Smooth muscle cell (in vitro differentiated cells): Measurements from ENCODE around the gene VWA5B1. TPM values are rescaled to one million over a fixed set of nuclear protein-coding genes. Genes with fewer than 3 reads are reported as not detected.
"Not testable (repeated sequence)": the region's sequence is repeated elsewhere in the genome, so short reads cannot be mapped to it uniquely, and the experiment has no call there.

Experiments used
- DNase-seq: peaks from one replicate; lab custom pipeline; 2025; ENCODE audit not compliant: unreplicated experiment; lab: John Stamatoyannopoulos, UW
- H2AFZ ChIP-seq: fragments of 200-600 bp; sonication (generic); 2 replicates; pipeline ENCODE4 v1.6.0; 2016; ENCODE audit warnings: antibody characterized with exemption, low read depth, mild to moderate bottlenecking
- H3F3A ChIP-seq: fragments of 200-600 bp; sonication (generic); 2 replicates; pipeline ENCODE4 v1.6.0; 2017; ENCODE audit warnings: antibody characterized with exemption, low read depth
- H3K27ac ChIP-seq: fragments of 200-600 bp; sonication (generic); 2 replicates; pipeline ENCODE4 v1.5.1; 2016; ENCODE audit warnings: low read depth, mild to moderate bottlenecking
- H3K27me3 ChIP-seq: fragments of 200-600 bp; sonication (generic); 2 replicates; pipeline ENCODE4 v1.6.1; 2016; ENCODE audit warnings: low read depth, mild to moderate bottlenecking
- H3K36me3 ChIP-seq: fragments of 200-600 bp; sonication (generic); 2 replicates; pipeline ENCODE4 v1.5.1; 2016; ENCODE audit warnings: low read depth
- H3K4me1 ChIP-seq: fragments of 200-600 bp; sonication (generic); 2 replicates; pipeline ENCODE4 v1.5.1; 2016; ENCODE audit warnings: low read depth
- H3K4me2 ChIP-seq: fragments of 200-600 bp; sonication (generic); 2 replicates; pipeline ENCODE4 v1.6.0; 2016; ENCODE audit warnings: mild to moderate bottlenecking
- H3K4me3 ChIP-seq: fragments of 200-600 bp; sonication (generic); 2 replicates; pipeline ENCODE4 v1.5.1; 2016; ENCODE audit warnings: mild to moderate bottlenecking
- H3K79me2 ChIP-seq: fragments of 200-600 bp; sonication (generic); 2 replicates; pipeline ENCODE4 v1.6.0; 2016; ENCODE audit warnings: low read depth, mild to moderate bottlenecking
- H3K9ac ChIP-seq: fragments of 200-600 bp; sonication (generic); 2 replicates; pipeline ENCODE4 v1.6.0; 2016; ENCODE audit warnings: low read depth
- H3K9me3 ChIP-seq: fragments of 200-600 bp; sonication (generic); replicated peaks from 2 replicates; pipeline ENCODE4 v1.5.1; 2016; ENCODE audit warnings: low read depth
- H4K20me1 ChIP-seq: fragments of 200-600 bp; sonication (generic); 2 replicates; pipeline ENCODE4 v1.6.0; 2016; ENCODE audit warnings: low read depth
- CTCF ChIP-seq: fragments of 200-600 bp; sonication (generic); IDR thresholded peaks from 2 replicates; pipeline ENCODE4 v1.5.1; 2017; ENCODE audit warnings: borderline replicate concordance, mild to moderate bottlenecking, antibody characterized with exemption; ENCODE audit not compliant: insufficient read depth, poor library complexity, severe bottlenecking
- WGBS: methylation state at CpG from one replicate; pipeline ENCODE4 v1.1.7; 2016; ENCODE audit warnings: low lambda C conversion rate; 5-methylcytosine and 5-hydroxymethylcytosine counted together
- polyA plus RNA-seq: library from polyadenylated mRNA; unstranded; fragments of >200 nt; fragmentation: Nextera tagmentation; extraction: Ambion mirVana; gene quantifications from 2 replicates; pipeline ENCODE4 v1.2.1, GENCODE V29; 2016
- total RNA-seq: library from RNA; depleted of rRNA; stranded (reverse); fragments of >200 nt; gene quantifications from 2 replicates; pipeline ENCODE4 v1.2.3, GENCODE V29; 2014

VWA5B1 gene
- total and polyA plus RNA-seq, 2 experiments from 2014 or later: not detected

GRCh38 chr1:20284625-20285024 lies 6.0 kb upstream of the VWA5B1 start:
- WGBS: 99% methylated on average over 3 of the region's 3 CpGs
- no peaks in the 10 kb centered on the region for H4K20me1 ChIP-seq
- no peak overlapping the region for H3K4me3 ChIP-seq
- H3K9ac ChIP-seq: no peak overlapping the region
- H3K9me3 ChIP-seq: no peaks in the 10 kb centered on the region
- DNase-seq: no peak
- H3K4me1 ChIP-seq: no peaks in the 10 kb centered on the region
- no peaks in the 10 kb centered on the region for H3K36me3 ChIP-seq
- H3K4me2 ChIP-seq: no peak overlapping the region
- H3K27me3 ChIP-seq: peaks cover under 1% of the 10 kb centered on the region
- H3K27ac ChIP-seq: no peak overlapping the region
- no peaks in the 10 kb centered on the region for H3F3A ChIP-seq
- no peak overlapping the region for H2AFZ ChIP-seq
- no peak for TF ChIP-seq CTCF
- no peaks in the 10 kb centered on the region for H3K79me2 ChIP-seq

DNA sequence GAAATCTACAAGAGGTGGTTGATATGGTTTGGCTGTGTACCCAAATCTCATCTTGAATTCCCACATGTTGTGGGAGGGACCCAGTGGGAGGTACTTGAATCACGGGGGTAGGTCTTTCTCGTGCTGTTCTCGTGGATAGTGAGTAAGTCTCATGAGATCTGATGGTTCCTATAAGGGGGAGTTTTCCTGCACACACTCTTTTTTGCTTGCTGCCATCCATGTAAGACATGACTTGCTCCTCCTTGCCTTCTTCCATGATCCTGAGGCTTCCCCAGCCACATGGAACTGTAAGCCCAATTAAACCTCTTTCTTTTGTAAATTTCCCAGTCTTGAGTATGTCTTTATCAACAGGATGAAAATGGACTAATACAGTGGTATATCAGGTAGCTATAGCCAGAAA lies 5.2 kb upstream of the VWA5B1 start:
- Histone ChIP-seq H3K36me3 (no peaks in the 10 kb centered on the region), H3K4me2 (no peak overlapping the region), H3K9ac (no peak overlapping the region), H4K20me1 (no peaks in the 10 kb centered on the region), H3K79me2 (no peaks in the 10 kb centered on the region), H2AFZ (no peak overlapping the region), H3F3A (no peaks in the 10 kb centered on the region), H3K4me3 (no peak overlapping the region), H3K27me3 (peaks cover 4% of the 10 kb centered on the region), H3K4me1 (peaks cover 4% of the 10 kb centered on the region), H3K27ac (no peak overlapping the region), H3K9me3 (no peaks in the 10 kb centered on the region)
- no peak for TF ChIP-seq CTCF
- 78% methylated on average over 3 of the region's 3 CpGs for WGBS
- no peak for DNase-seq

GRCh38 chr1:20287696-20288095 lies 3.0 kb upstream of the VWA5B1 start:
- WGBS: 82% methylated on average over 3 of the region's 3 CpGs
- not testable (repeated sequence) for H3K79me2 ChIP-seq, H3K27ac ChIP-seq, H3F3A ChIP-seq, H3K4me3 ChIP-seq, H3K9me3 ChIP-seq, H4K20me1 ChIP-seq, H3K4me1 ChIP-seq, H3K36me3 ChIP-seq, H3K9ac ChIP-seq, DNase-seq, H3K4me2 ChIP-seq, H2AFZ ChIP-seq
- H3K27me3 ChIP-seq: peaks cover 17% of the 10 kb centered on the region

DNA sequence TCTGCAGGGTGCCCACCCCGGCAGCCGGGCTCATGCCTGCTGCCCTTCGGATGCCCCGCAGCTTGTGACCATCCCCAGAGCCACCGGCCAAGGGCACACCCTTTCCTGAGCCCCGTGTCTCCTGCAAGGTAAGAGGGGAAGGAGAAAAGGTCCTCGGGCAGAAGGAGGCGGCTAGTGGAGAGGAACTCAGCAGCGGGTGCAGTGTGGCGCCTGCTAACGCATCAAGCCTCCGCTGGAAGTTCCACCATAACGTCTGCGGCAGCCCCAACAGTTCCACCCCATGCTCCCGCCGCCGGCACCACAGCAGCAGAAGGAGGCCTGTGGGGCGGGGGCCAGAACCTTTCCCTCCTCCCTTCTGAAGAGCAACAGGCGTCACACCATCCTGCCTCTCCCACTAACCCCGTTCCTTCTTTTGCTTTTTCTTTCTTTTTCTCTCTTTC lies 990 bp downstream of the VWA5B1 start:
- no peak for TF ChIP-seq CTCF
- no peak overlapping the region for H3K27ac ChIP-seq
- whole genome bisulfite sequencing: 16% methylated on average over 20 of the region's 20 CpGs
- peak overlapping the region; percentile 52 for H3K4me2 ChIP-seq
- no peak overlapping the region for H3K9ac ChIP-seq
- no peak overlapping the region for H3K4me3 ChIP-seq
- no peaks in the 10 kb centered on the region for H3K36me3 ChIP-seq
- peaks cover 24% of the 10 kb centered on the region for H3K27me3 ChIP-seq
- H2AFZ ChIP-seq: no peak overlapping the region
- no peaks in the 10 kb centered on the region for H3K9me3 ChIP-seq
- no peaks in the 10 kb centered on the region for H4K20me1 ChIP-seq
- no peak for DNase-seq
- peaks cover 8% of the 10 kb centered on the region for H3K4me1 ChIP-seq
- no peaks in the 10 kb centered on the region for H3K79me2 ChIP-seq
- no peaks in the 10 kb centered on the region for H3F3A ChIP-seq
